ENCODE results near the gene SPATA33. TPM values are rescaled to one million over a fixed set of nuclear protein-coding genes. Genes with fewer than 3 reads are reported as not detected.

The SPATA33 gene
- total RNA-seq, 1 experiment from 2014 or later: 7.2 TPM

- Mint-ChIP-seq H3K9me3 (ENCODE audit: unreplicated experiment) (no peaks in the 10 kb centered on the region), H3K4me1 (ENCODE audit: insufficient read depth, unreplicated experiment) (peaks cover 7% of the 10 kb centered on the region), H3K36me3 (ENCODE audit: insufficient read depth, unreplicated experiment) (no peaks in the 10 kb centered on the region), H3K27ac (ENCODE audit: low read depth, unreplicated experiment) (no peak overlapping the region), H3K4me3 (ENCODE audit: unreplicated experiment) (no peak overlapping the region), H3K27me3 (ENCODE audit: insufficient read depth, unreplicated experiment) (no peaks in the 10 kb centered on the region)
- ChIA-PET POLR2A (interaction anchor here (0.6 to 0.8 kb wide), 3 partner anchors 12 to 85 kb away, joined by 3 read pairs; no protein-coding TSS in a partner anchor), CTCF (interaction anchor here (0.6 to 2.5 kb wide), 16 partner anchors 8 to 878 kb away, joined by 3 to 27 read pairs (median 4); partner anchors contain the start of genes CHMP1A and SPATA33)
- intact Hi-C loops (cut with micrococcal nuclease): loop anchor here (1.0 kb wide), 1 partner anchor 26 kb away; no protein-coding TSS in a partner anchor
- DNase-seq (ENCODE audit: unreplicated experiment): no peak
- TF ChIP-seq, protein P1, sequence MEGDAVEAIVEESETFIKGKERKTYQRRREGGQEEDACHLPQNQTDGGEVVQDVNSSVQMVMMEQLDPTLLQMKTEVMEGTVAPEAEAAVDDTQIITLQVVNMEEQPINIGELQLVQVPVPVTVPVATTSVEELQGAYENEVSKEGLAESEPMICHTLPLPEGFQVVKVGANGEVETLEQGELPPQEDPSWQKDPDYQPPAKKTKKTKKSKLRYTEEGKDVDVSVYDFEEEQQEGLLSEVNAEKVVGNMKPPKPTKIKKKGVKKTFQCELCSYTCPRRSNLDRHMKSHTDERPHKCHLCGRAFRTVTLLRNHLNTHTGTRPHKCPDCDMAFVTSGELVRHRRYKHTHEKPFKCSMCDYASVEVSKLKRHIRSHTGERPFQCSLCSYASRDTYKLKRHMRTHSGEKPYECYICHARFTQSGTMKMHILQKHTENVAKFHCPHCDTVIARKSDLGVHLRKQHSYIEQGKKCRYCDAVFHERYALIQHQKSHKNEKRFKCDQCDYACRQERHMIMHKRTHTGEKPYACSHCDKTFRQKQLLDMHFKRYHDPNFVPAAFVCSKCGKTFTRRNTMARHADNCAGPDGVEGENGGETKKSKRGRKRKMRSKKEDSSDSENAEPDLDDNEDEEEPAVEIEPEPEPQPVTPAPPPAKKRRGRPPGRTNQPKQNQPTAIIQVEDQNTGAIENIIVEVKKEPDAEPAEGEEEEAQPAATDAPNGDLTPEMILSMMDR (IDR thresholded peaks at IDR 0.05; ENCODE audit: unreplicated experiment): no peak
- no TSS peak for BruUV-seq (replicated peaks)
Measured at GRCh38 chr16:89615176-89615575, 42.5 kb upstream of the SPATA33 start.

- Mint-ChIP-seq H3K27ac (ENCODE audit: low read depth, unreplicated experiment) (no peak overlapping the region), H3K36me3 (ENCODE audit: insufficient read depth, unreplicated experiment) (no peaks in the 10 kb centered on the region), H3K4me1 (ENCODE audit: insufficient read depth, unreplicated experiment) (peaks cover 7% of the 10 kb centered on the region), H3K4me3 (ENCODE audit: unreplicated experiment) (no peak overlapping the region), H3K27me3 (ENCODE audit: insufficient read depth, unreplicated experiment) (no peaks in the 10 kb centered on the region), H3K9me3 (ENCODE audit: unreplicated experiment) (no peaks in the 10 kb centered on the region)
- BruUV-seq (replicated peaks): no TSS peak
- intact Hi-C loops (cut with micrococcal nuclease): loop anchor here (1.0 kb wide), 1 partner anchor 26 kb away; no protein-coding TSS in a partner anchor
- TF ChIP-seq, protein P1 (IDR thresholded peaks at IDR 0.05; ENCODE audit: unreplicated experiment): peak; percentile 51
- ChIA-PET CTCF (interaction anchor here (0.6 to 2.5 kb wide), 9 partner anchors 10 to 878 kb away, joined by 3 to 27 read pairs (median 5); partner anchors contain the start of genes CHMP1A and SPATA33), POLR2A (no interaction called here)
- DNase-seq (ENCODE audit: unreplicated experiment): no peak
Measured at GRCh38 chr16:89615596-89616090, 42.0 kb upstream of the SPATA33 start.

GRCh38 chr16:89616623-89617022, 41.0 kb upstream of the SPATA33 start:
- no TSS peak for BruUV-seq (replicated peaks)
- ChIA-PET POLR2A (no interaction called here), CTCF (interaction anchor here (2.2 to 2.5 kb wide), 2 partner anchors 17 to 25 kb away, joined by 18 to 27 read pairs; no protein-coding TSS in a partner anchor)
- Mint-ChIP-seq H3K9me3 (ENCODE audit: unreplicated experiment) (no peaks in the 10 kb centered on the region), H3K27ac (ENCODE audit: low read depth, unreplicated experiment) (no peak overlapping the region), H3K36me3 (ENCODE audit: insufficient read depth, unreplicated experiment) (no peaks in the 10 kb centered on the region), H3K27me3 (ENCODE audit: insufficient read depth, unreplicated experiment) (peaks cover 6% of the 10 kb centered on the region), H3K4me1 (ENCODE audit: insufficient read depth, unreplicated experiment) (peaks cover 7% of the 10 kb centered on the region), H3K4me3 (ENCODE audit: unreplicated experiment) (no peak overlapping the region)
- DNase-seq (ENCODE audit: unreplicated experiment): no peak
- TF ChIP-seq, protein P1 (IDR thresholded peaks at IDR 0.05; ENCODE audit: unreplicated experiment): no peak
- intact Hi-C loops (cut with micrococcal nuclease): no loop called here

GRCh38 chr16:89617036-89617435, 40.6 kb upstream of the SPATA33 start:
- no peak for DNase-seq (ENCODE audit: unreplicated experiment)
- CTCF ChIA-PET: interaction anchor here (0.6 kb wide), 1 partner anchor 39 kb away, joined by 3 read pairs; no protein-coding TSS in a partner anchor
- H3K9me3 Mint-ChIP-seq (ENCODE audit: unreplicated experiment): no peaks in the 10 kb centered on the region
- TF ChIP-seq, protein P1 (IDR thresholded peaks at IDR 0.05; ENCODE audit: unreplicated experiment): no peak
- no peaks in the 10 kb centered on the region for H3K36me3 Mint-ChIP-seq (ENCODE audit: insufficient read depth, unreplicated experiment)
- POLR2A ChIA-PET: no interaction called here
- BruUV-seq (replicated peaks): no TSS peak
- peaks cover 10% of the 10 kb centered on the region for H3K27me3 Mint-ChIP-seq (ENCODE audit: insufficient read depth, unreplicated experiment)
- no peak overlapping the region for H3K27ac Mint-ChIP-seq (ENCODE audit: low read depth, unreplicated experiment)
- H3K4me1 Mint-ChIP-seq (ENCODE audit: insufficient read depth, unreplicated experiment): peaks cover 7% of the 10 kb centered on the region
- no peak overlapping the region for H3K4me3 Mint-ChIP-seq (ENCODE audit: unreplicated experiment)
- intact Hi-C loops (cut with micrococcal nuclease): no loop called here
